ENCODE measurements around the gene PC. TPM values are rescaled to one million over a fixed set of nuclear protein-coding genes. Genes with fewer than 3 reads are reported as not detected.

PC gene
- total and polyA plus RNA-seq, 9 of the 15 experiments (the other 6 are each of a cell fraction or from before 2014, with no cell fraction given): 0.94 to 38.0 (median 8.7) TPM

- CTCF ChIA-PET (ENCODE audit: low intra/inter-chr PET ratio): interaction anchor here (1.4 kb wide), 1 partner anchor 186 kb away, joined by 3 read pairs; no protein-coding TSS in a partner anchor
- Histone ChIP-seq H3K4me2 (ENCODE audit: insufficient read depth, low read length) (no peak overlapping the region), H3K27me3 (ENCODE audit: control insufficient read depth in 2 of 2, insufficient read depth in 2 of 2, low read length in 2 of 2) (no peaks in the 10 kb centered on the region), H3K4me3 (no peak overlapping the region), H4K20me1 (replicated peaks; ENCODE audit: control insufficient read depth, insufficient read depth, low read length) (0 out of 2 replicates have a peak, but pooled peaks cover 3% of the 10 kb centered on the region), H2AFZ (ENCODE audit: low read depth, low read length) (no peak overlapping the region), H3K27ac (ENCODE audit: extremely low read depth, low read depth, low read length) (no peak overlapping the region), H3K9me1 (ENCODE audit: control insufficient read depth, insufficient read depth, low read length) (no peaks in the 10 kb centered on the region), H3K36me3 (ENCODE audit: control insufficient read depth, insufficient read depth, low read length) (no peaks in the 10 kb centered on the region), H3K4me1 (replicated peaks in 1 of 2; ENCODE audit: control insufficient read depth in 2 of 2, insufficient read depth in 2 of 2, low read length in 2 of 2) (peaks cover 14 to 53% of the 10 kb centered on the region in 2 experiments; a peak in 4 of 5 replicates), H3K9me3 (replicated peaks; ENCODE audit: control insufficient read depth, insufficient read depth, low read depth, low read length) (no peaks in the 10 kb centered on the region), H3K79me2 (ENCODE audit: control insufficient read depth, insufficient read depth, low read length) (no peaks in the 10 kb centered on the region), H3K9ac (ENCODE audit: insufficient read depth in 1 of 2, low read depth in 2 of 2, low read length in 2 of 2) (peak overlapping the region in 1 of 2 experiments; percentile 87; a peak in 2 of 4 replicates)
- in situ Hi-C loops (cut with MboI) (no loop called here), intact Hi-C loops (cut with micrococcal nuclease) (no loop called here)
- no peak for FAIRE-seq
- no peak for ATAC-seq
- no peak for DNase-seq (ENCODE audit: extremely low read depth in 1 of 4, low spot score in 3 of 4)
- 68% methylated on average over 13 of the region's 14 CpGs for WGBS (ENCODE audit: insufficient coverage, low coverage, missing lambda C conversion rate)
- POLR2A ChIA-PET: interaction anchor here (0.7 kb wide), 1 partner anchor 95 kb away, joined by 3 read pairs; no protein-coding TSS in a partner anchor
- no peak for TF ChIP-seq E4F1 (CRISPR knock-in tag; IDR thresholded peaks at IDR 0.05; ENCODE audit: borderline replicate concordance)
- peak; percentile 41; the same call in 1 of the 2 replicates for TF ChIP-seq NFIC (IDR thresholded peaks at IDR 0.05)
- BruUV-seq (replicated peaks): no TSS peak
Measured at GRCh38 chr11:66880496-66881450, 77.4 kb downstream of the PC start.
